H1 (cell line): ENCODE results near the gene KLHL10. TPM values are rescaled to one million over a fixed set of nuclear protein-coding genes. Genes with fewer than 3 reads are reported as not detected.
A peak's percentile ranks its signal among the peaks of the same experiment; 100 is the strongest.

Source experiments
- CTCF ChIA-PET: fragments of 300-600 bp; sonication (Branson Sonifier 250); formaldehyde crosslinking; loops from one replicate; lab custom pipeline; 2021; ENCODE audit not compliant: partially characterized antibody; lab: Charles Lee
- POLR2A ChIA-PET: fragments of 300-600 bp; sonication (Branson Sonifier 250); formaldehyde crosslinking; loops from one replicate; lab custom pipeline; 2021; ENCODE audit warnings: inconsistent platforms; ENCODE audit not compliant: partially characterized antibody; lab: Charles Lee
- DNase-seq, 2 experiments: peaks; one replicate each; pipeline versions ENCODE4 v3.0.0 to v3.0.0-alpha.2; 2010 to 2022; ENCODE audit warnings: low spot score in 2 of 2, low read depth in 1 of 2, mixed read lengths in 1 of 2
- FAIRE-seq: peaks from 2 replicates; lab custom pipeline; 2011; peaks lifted over from hg19 to GRCh38; lab: Jason Lieb, UNC
- H2AFZ ChIP-seq: 2 replicates; pipeline ENCODE4 v1.8.1; 2012; ENCODE audit warnings: low read length, inconsistent platforms
- H2AK5ac ChIP-seq: 2 replicates; pipeline ENCODE4 v1.6.1; 2013; ENCODE audit warnings: low read depth, low read length
- H2BK120ac ChIP-seq: replicated peaks from 2 replicates; pipeline ENCODE3; 2013; ENCODE audit warnings: low read depth, low read length, inconsistent platforms
- H2BK12ac ChIP-seq: 2 replicates; pipeline ENCODE4 v1.6.1; 2013; ENCODE audit warnings: low read depth, low read length
- H2BK15ac ChIP-seq: 2 replicates; pipeline ENCODE4 v1.6.1; 2013; ENCODE audit warnings: low read length
- H2BK20ac ChIP-seq: 2 replicates; pipeline ENCODE4 v1.6.1; 2013; ENCODE audit warnings: low read length
- H2BK5ac ChIP-seq: 2 replicates; pipeline ENCODE4 v1.6.1; 2013; ENCODE audit warnings: low read depth, low read length
- H3K14ac ChIP-seq: 2 replicates; pipeline ENCODE4 v1.6.1; 2013; ENCODE audit warnings: inconsistent platforms; ENCODE audit not compliant: insufficient read length
- H3K18ac ChIP-seq: 2 replicates; pipeline ENCODE4 v1.6.1; 2013; ENCODE audit warnings: low read length; ENCODE audit errors: extremely low read depth
- H3K23ac ChIP-seq: 2 replicates; pipeline ENCODE4 v1.6.1; 2013; ENCODE audit warnings: inconsistent platforms; ENCODE audit not compliant: insufficient read length
- H3K23me2 ChIP-seq: 2 replicates; pipeline ENCODE4 v1.6.1; 2013; ENCODE audit warnings: low read depth, low read length
- H3K27ac ChIP-seq: 2 replicates; pipeline ENCODE4 v1.6.1; 2011; ENCODE audit warnings: low read depth, low read length, inconsistent platforms
- H3K27me3 ChIP-seq, 4 experiments: replicated peaks in 1 of 4; 1 replicate in 1 of 4; 2 replicates in 3 of 4; pipeline versions ENCODE4 v1.6.1 to v1.8.1; 2011 to 2013; ENCODE audit warnings: low read length in 3 of 4, mild to moderate bottlenecking in 3 of 4, inconsistent platforms in 2 of 4, mixed read lengths in 2 of 4, moderate library complexity in 1 of 4; ENCODE audit not compliant: control insufficient read depth in 3 of 4, insufficient read depth in 3 of 4; ENCODE audit errors: extremely low read depth in 1 of 4
- H3K36me3 ChIP-seq, 4 experiments: 2 replicates each; pipeline versions ENCODE4 v1.6.1 to v1.8.1; 2011 to 2013; ENCODE audit warnings: mild to moderate bottlenecking in 4 of 4, low read length in 3 of 4, moderate library complexity in 2 of 4, control low read depth in 1 of 4, inconsistent platforms in 1 of 4; ENCODE audit not compliant: insufficient read depth in 4 of 4, control insufficient read depth in 2 of 4
- H3K4ac ChIP-seq: replicated peaks from 2 replicates; pipeline ENCODE3; 2013; ENCODE audit warnings: low read length, low read depth, mixed read lengths, inconsistent platforms; ENCODE audit not compliant: insufficient read length
- H3K4me1 ChIP-seq, 4 experiments: replicated peaks in 1 of 4; 1 replicate in 1 of 4; 2 replicates in 3 of 4; pipeline versions ENCODE4 v1.6.1 to v1.8.1; 2011 to 2013; ENCODE audit warnings: low read length in 3 of 4, inconsistent platforms in 2 of 4, mixed read lengths in 1 of 4; ENCODE audit not compliant: insufficient read depth in 4 of 4, control insufficient read depth in 3 of 4
- H3K4me2 ChIP-seq, 2 experiments: 2 replicates each; pipeline versions ENCODE4 v1.6.1 to v1.8.1; 2011 to 2013; ENCODE audit warnings: low read depth in 2 of 2, low read length in 2 of 2, control low read depth in 1 of 2, inconsistent platforms in 1 of 2, mild to moderate bottlenecking in 1 of 2; ENCODE audit not compliant: insufficient read depth in 1 of 2
- H3K4me3 ChIP-seq, 4 experiments: fragments of 200-600, 300-600 bp in 1 of 4; sonication (generic), shearing (Covaris generic), sonication (Bioruptor Twin) in 1 of 4; 2 replicates each; pipeline versions ENCODE4 v1.5.1 to v1.8.1; 2011 to 2016; ENCODE audit warnings: low read length in 4 of 4, low read depth in 3 of 4, control low read depth in 2 of 4, inconsistent platforms in 2 of 4, mild to moderate bottlenecking in 2 of 4, mixed read lengths in 1 of 4, moderate library complexity in 1 of 4; ENCODE audit not compliant: insufficient read depth in 2 of 4; ENCODE audit errors: extremely low read depth in 1 of 4
- H3K56ac ChIP-seq: replicated peaks from 2 replicates; pipeline ENCODE3; 2013; ENCODE audit warnings: low read depth, mild to moderate bottlenecking, mixed read lengths, low read length, inconsistent platforms; ENCODE audit not compliant: insufficient read length
- H3K79me1 ChIP-seq: 2 replicates; pipeline ENCODE4 v1.6.1; 2013; ENCODE audit warnings: low read depth, low read length, control low read depth
- H3K79me2 ChIP-seq, 2 experiments: 2 replicates each; pipeline versions ENCODE4 v1.6.1 to v1.8.1; 2012 to 2013; ENCODE audit warnings: low read length in 2 of 2, mild to moderate bottlenecking in 2 of 2, inconsistent platforms in 1 of 2; ENCODE audit not compliant: insufficient read depth in 2 of 2, control insufficient read depth in 1 of 2
- H3K9ac ChIP-seq, 4 experiments: replicated peaks in 1 of 4; 1 replicate in 1 of 4; 2 replicates in 3 of 4; pipeline versions ENCODE4 v1.6.1 to v1.8.1; 2011 to 2013; ENCODE audit warnings: low read depth in 3 of 4, low read length in 3 of 4, control low read depth in 2 of 4, mild to moderate bottlenecking in 2 of 4, moderate library complexity in 2 of 4, inconsistent platforms in 1 of 4; ENCODE audit errors: extremely low read depth in 1 of 4
- H3K9me3 ChIP-seq, 2 experiments: 2 replicates each; pipeline versions ENCODE4 v1.6.1 to v1.8.1; 2012 to 2013; ENCODE audit warnings: mild to moderate bottlenecking in 2 of 2, moderate library complexity in 2 of 2, control low read depth in 1 of 2, inconsistent platforms in 1 of 2, low read depth in 1 of 2, low read length in 1 of 2, mixed read lengths in 1 of 2; ENCODE audit not compliant: insufficient read depth in 2 of 2
- H4K20me1 ChIP-seq, 2 experiments: replicated peaks in 1 of 2; 2 replicates each; pipeline versions ENCODE3 to v1.8.1; 2011 to 2013; ENCODE audit warnings: inconsistent platforms in 2 of 2, low read length in 2 of 2, mild to moderate bottlenecking in 1 of 2; ENCODE audit not compliant: insufficient read depth in 2 of 2, control insufficient read depth in 1 of 2
- H4K5ac ChIP-seq: 2 replicates; pipeline ENCODE4 v1.6.1; 2013; ENCODE audit warnings: low read length, low read depth, mixed read lengths, inconsistent platforms; ENCODE audit not compliant: insufficient read length
- H4K8ac ChIP-seq: 2 replicates; pipeline ENCODE4 v1.8.0; 2013; ENCODE audit warnings: mild to moderate bottlenecking, moderate library complexity, low read length, inconsistent platforms; ENCODE audit not compliant: insufficient read depth; ENCODE audit errors: extremely low read depth
- H4K91ac ChIP-seq: replicated peaks from 2 replicates; pipeline ENCODE3; 2013; ENCODE audit warnings: low read length, mixed read lengths, inconsistent platforms; ENCODE audit not compliant: insufficient read length
- CREB1 ChIP-seq: IDR thresholded peaks from 2 replicates; pipeline ENCODE4 v1.6.1; 2012; ENCODE audit warnings: inconsistent platforms
- EZH2 ChIP-seq: fragments of 200-600 bp; sonication (generic); IDR thresholded peaks from 2 replicates; pipeline ENCODE4 v1.7.1; 2012; ENCODE audit warnings: low read depth, mild to moderate bottlenecking, moderate library complexity, low read length, inconsistent platforms; ENCODE audit not compliant: severe bottlenecking
- JUND ChIP-seq: IDR thresholded peaks from 2 replicates; pipeline ENCODE4 v1.6.1; 2011; ENCODE audit warnings: mild to moderate bottlenecking, improper control_type of control experiment, low read length
- WGBS, 2 experiments: shearing (Covaris generic) in 1 of 2; methylation state at CpG; one replicate each; pipeline versions ENCODE4 v1.1.6 to v1.1.7; 2013 to 2015; ENCODE audit warnings: low lambda C conversion rate in 2 of 2, mixed read lengths in 2 of 2, inconsistent platforms in 1 of 2, low coverage in 1 of 2, missing lambda C conversion rate in 1 of 2; ENCODE audit not compliant: insufficient replicate concordance in 2 of 2, insufficient coverage in 1 of 2, insufficient read length in 1 of 2; ENCODE audit errors: extremely low coverage in 1 of 2, missing lambda C conversion rate in 1 of 2; 5-methylcytosine and 5-hydroxymethylcytosine counted together
- polyA plus RNA-seq, 7 experiments: library from polyadenylated mRNA; depleted of rRNA in 3 of 7; stranded (reverse) in 5 of 7; unstranded in 2 of 7; fragments of >200 nt in 5 of 7; fragments of 200-250 nt in 2 of 7; gene quantifications; 1 replicate in 5 of 7; 2 replicates in 1 of 7; 4 replicates in 1 of 7; pipeline versions ENCODE4 v1.2.1 to v1.2.3, GENCODE V29; 2011 to 2013; ENCODE audit warnings: missing spikeins in 2 of 7, mixed read lengths in 2 of 7
- total RNA-seq: library from RNA; stranded (reverse); fragmentation: NEBNext Ultra II Directional; extraction: Animal tissue kit (Norgen Biotek cat#: 25700); gene quantifications from 2 replicates; pipeline ENCODE4 v1.2.1, GENCODE V29; 2021

Gene KLHL10
- total and polyA plus RNA-seq, 2 of the 8 experiments (the other 6 are each of a cell fraction or from before 2014, with no cell fraction given), result 0.19 to 0.26 TPM

GRCh38 chr17:41836550-41837196, 952 bp upstream of the KLHL10 start:
- CTCF ChIA-PET, result interaction anchor here (1.4 kb wide), 1 partner anchor 17 kb away, joined by 3 read pairs; no protein-coding TSS in a partner anchor
- no peak overlapping the region for H2BK120ac ChIP-seq
- 0 out of 2 replicates have a peak overlapping the region, but pooled peaks have one; percentile 40 for H2BK15ac ChIP-seq
- WGBS, 2 experiments, result 75% methylated on average over 20 of the region's 21 CpGs; no CpG with 5 or more reads in 1 of the 2 experiments
- peaks cover 5% of the 10 kb centered on the region; the same call in 1 of the 2 replicates for H3K79me1 ChIP-seq
- peaks cover 0 to 5% (median 0%) of the 10 kb centered on the region in 4 experiments; a peak in 1 of 7 replicates for H3K4me1 ChIP-seq
- peak overlapping the region; percentile 52 to 96 (median 82); a peak in 7 of 8 replicates for H3K4me3 ChIP-seq
- no peak overlapping the region for H2BK12ac ChIP-seq
- no peak overlapping the region for H3K27ac ChIP-seq
- peaks cover 6% of the 10 kb centered on the region; the same call in 1 of the 2 replicates for H3K23me2 ChIP-seq
- no peak overlapping the region for H3K23ac ChIP-seq
- no peak overlapping the region for H2BK20ac ChIP-seq
- H2AK5ac ChIP-seq, result no peak overlapping the region
- peaks cover 0 to 12% (median 3%) of the 10 kb centered on the region in 4 experiments; a peak in 4 of 8 replicates for H3K36me3 ChIP-seq
- no peak overlapping the region for H4K91ac ChIP-seq
- H3K56ac ChIP-seq, result no peak overlapping the region
- peaks cover 0 to 5% (median 0%) of the 10 kb centered on the region in 4 experiments; a peak in 1 of 7 replicates for H3K27me3 ChIP-seq
- POLR2A ChIA-PET, result interaction anchor here (0.7 to 3.3 kb wide), 4 partner anchors 12 to 51 kb away, joined by 3 to 18 read pairs (median 10); partner anchors contain the start of gene JUP
- H3K4me2 ChIP-seq, result peak overlapping the region; percentile 80 to 83
- 0 out of 7 replicates have a peak overlapping the region, but pooled peaks of 1 of the 4 experiments have one; percentile 9 for H3K9ac ChIP-seq
- FAIRE-seq (no peak), DNase-seq (no peak)
- H4K20me1 ChIP-seq, result no peaks in the 10 kb centered on the region
- no peak overlapping the region for H2BK5ac ChIP-seq
- H3K14ac ChIP-seq, result no peak overlapping the region
- peak overlapping the region; percentile 99 for H2AFZ ChIP-seq
- no peak overlapping the region for H3K18ac ChIP-seq
- H4K5ac ChIP-seq, result no peak overlapping the region
- H3K4ac ChIP-seq, result no peak overlapping the region
- no peaks in the 10 kb centered on the region for H3K79me2 ChIP-seq
- no peaks in the 10 kb centered on the region for H3K9me3 ChIP-seq
- peak overlapping the region; percentile 45; the same call in 1 of the 2 replicates for H4K8ac ChIP-seq
- no peak for TF ChIP-seq EZH2
- no peak for TF ChIP-seq CREB1
- no peak for TF ChIP-seq JUND
